ENCODE data around the gene GPC3. TPM values are rescaled to one million over a fixed set of nuclear protein-coding genes. Genes with fewer than 3 reads are reported as not detected.

Gene GPC3
- total RNA-seq, 1 donor from 2014 or later: 1,039 TPM

DNA sequence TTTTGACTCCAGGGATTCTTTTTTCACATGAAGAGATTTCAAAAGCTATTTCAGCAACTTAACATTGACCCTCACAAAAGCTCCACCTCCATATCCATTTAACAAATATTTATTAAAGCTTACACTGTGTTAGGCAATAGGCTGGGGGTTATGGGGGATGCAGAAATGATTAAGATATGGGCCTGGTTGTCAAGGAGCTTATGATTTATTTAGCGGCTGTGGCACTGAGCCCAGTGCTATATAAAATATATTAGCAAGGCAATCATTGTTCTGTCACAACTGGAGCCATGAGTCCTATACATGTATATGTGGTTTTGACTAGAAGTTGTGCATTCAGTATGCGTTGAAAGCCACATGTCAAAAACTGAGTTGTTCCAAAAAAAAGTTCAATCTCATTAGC, 131.1 kb downstream of the GPC3 start:
- Mint-ChIP-seq H3K4me3 (no peak overlapping the region), H3K4me1 (no peaks in the 10 kb centered on the region), H3K27me3 (ENCODE audit: insufficient read depth, low read depth) (no peaks in the 10 kb centered on the region), H3K36me3 (no peaks in the 10 kb centered on the region), H3K27ac (no peak overlapping the region), H3K9me3 (no peaks in the 10 kb centered on the region)
- H3F3A ChIP-seq (ENCODE audit: low read depth): no peaks in the 10 kb centered on the region
- H3K79me2 ChIP-seq (ENCODE audit: low read depth): peaks cover 31% of the 10 kb centered on the region
- H3K4me3 ChIP-seq: no peak overlapping the region
- peaks cover 11% of the 10 kb centered on the region for H4K20me1 ChIP-seq (ENCODE audit: low read depth)
- H3K9ac ChIP-seq: no peak overlapping the region
- no peak overlapping the region for H3K4me2 ChIP-seq
- H3K27me3 ChIP-seq: no peaks in the 10 kb centered on the region
- H3K36me3 ChIP-seq: no peaks in the 10 kb centered on the region
- H3K9me3 ChIP-seq (ENCODE audit: low read depth): no peaks in the 10 kb centered on the region
- H2AFZ ChIP-seq (replicated peaks): no peak overlapping the region
- TF ChIP-seq EZH2phosphoT487 (IDR thresholded peaks at IDR 0.05) (no peak), EZH2 (IDR thresholded peaks at IDR 0.05) (no peak)
- TF ChIP-seq, protein P1, sequence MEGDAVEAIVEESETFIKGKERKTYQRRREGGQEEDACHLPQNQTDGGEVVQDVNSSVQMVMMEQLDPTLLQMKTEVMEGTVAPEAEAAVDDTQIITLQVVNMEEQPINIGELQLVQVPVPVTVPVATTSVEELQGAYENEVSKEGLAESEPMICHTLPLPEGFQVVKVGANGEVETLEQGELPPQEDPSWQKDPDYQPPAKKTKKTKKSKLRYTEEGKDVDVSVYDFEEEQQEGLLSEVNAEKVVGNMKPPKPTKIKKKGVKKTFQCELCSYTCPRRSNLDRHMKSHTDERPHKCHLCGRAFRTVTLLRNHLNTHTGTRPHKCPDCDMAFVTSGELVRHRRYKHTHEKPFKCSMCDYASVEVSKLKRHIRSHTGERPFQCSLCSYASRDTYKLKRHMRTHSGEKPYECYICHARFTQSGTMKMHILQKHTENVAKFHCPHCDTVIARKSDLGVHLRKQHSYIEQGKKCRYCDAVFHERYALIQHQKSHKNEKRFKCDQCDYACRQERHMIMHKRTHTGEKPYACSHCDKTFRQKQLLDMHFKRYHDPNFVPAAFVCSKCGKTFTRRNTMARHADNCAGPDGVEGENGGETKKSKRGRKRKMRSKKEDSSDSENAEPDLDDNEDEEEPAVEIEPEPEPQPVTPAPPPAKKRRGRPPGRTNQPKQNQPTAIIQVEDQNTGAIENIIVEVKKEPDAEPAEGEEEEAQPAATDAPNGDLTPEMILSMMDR (IDR thresholded peaks at IDR 0.05): no peak
- H3K4me1 ChIP-seq: peaks cover 4% of the 10 kb centered on the region
- DNase-seq (ENCODE audit: low spot score): no peak
- no peak overlapping the region for H3K27ac ChIP-seq

DNA sequence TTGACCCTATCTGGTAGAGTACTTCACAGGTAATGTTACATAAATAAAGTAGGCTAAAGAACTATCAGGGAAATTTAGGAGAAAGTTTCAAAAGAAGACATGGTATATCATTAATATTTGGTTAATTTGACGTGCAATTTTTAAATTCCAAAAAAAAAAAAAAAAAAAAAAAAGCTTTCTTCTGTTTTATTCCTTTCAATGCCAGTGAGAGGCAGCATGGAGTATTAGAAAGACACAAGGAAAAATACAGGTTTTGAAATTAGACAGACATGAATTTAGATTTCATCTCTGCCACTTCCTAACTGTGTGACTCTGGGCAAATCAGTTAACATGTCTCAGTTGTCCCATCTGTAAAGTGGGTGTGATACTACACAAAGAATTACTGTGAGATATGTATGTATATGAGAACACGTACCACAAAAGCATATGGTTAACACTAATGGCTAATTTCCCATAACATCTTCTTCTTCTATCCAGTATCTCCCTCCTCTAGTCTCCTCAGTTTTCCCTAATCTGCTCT, 132.5 kb downstream of the GPC3 start:
- no peak overlapping the region for H3K9ac ChIP-seq
- TF ChIP-seq, protein P1 (IDR thresholded peaks at IDR 0.05): no peak
- TF ChIP-seq EZH2 (IDR thresholded peaks at IDR 0.05) (no peak), EZH2phosphoT487 (IDR thresholded peaks at IDR 0.05) (no peak)
- no peaks in the 10 kb centered on the region for H3K27me3 ChIP-seq
- H3F3A ChIP-seq (ENCODE audit: low read depth): no peaks in the 10 kb centered on the region
- Mint-ChIP-seq H3K9me3 (no peaks in the 10 kb centered on the region), H3K4me1 (peaks cover 7% of the 10 kb centered on the region), H3K36me3 (no peaks in the 10 kb centered on the region), H3K4me3 (no peak overlapping the region), H3K27me3 (ENCODE audit: insufficient read depth, low read depth) (no peaks in the 10 kb centered on the region), H3K27ac (no peak overlapping the region)
- DNase-seq (ENCODE audit: low spot score): no peak
- no peak overlapping the region for H3K4me2 ChIP-seq
- peaks cover 8% of the 10 kb centered on the region for H4K20me1 ChIP-seq (ENCODE audit: low read depth)
- H3K27ac ChIP-seq: no peak overlapping the region
- no peaks in the 10 kb centered on the region for H3K36me3 ChIP-seq
- H2AFZ ChIP-seq (replicated peaks): no peak overlapping the region
- peaks cover 40% of the 10 kb centered on the region for H3K79me2 ChIP-seq (ENCODE audit: low read depth)
- peaks cover 7% of the 10 kb centered on the region for H3K4me1 ChIP-seq
- H3K9me3 ChIP-seq (ENCODE audit: low read depth): no peaks in the 10 kb centered on the region
- H3K4me3 ChIP-seq: no peak overlapping the region

DNA sequence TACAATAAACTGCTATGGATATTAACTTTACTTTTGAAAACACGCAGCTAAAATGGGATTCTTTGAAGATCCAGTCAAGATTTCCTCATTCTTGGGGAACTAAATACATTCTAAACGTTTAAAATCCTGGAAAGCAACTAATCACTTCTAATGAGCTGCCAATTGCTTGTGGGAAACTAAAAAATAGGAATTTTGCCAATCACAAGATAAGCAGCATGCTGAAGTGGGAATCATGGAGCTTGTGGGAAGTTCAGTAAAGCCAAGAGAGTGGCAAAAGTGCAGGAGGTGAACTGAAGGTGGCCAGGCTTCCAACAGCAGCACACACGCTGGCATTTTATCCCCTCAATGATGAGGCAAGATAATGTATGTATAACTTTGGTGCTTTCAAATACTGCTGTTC, 133.0 kb downstream of the GPC3 start:
- no peaks in the 10 kb centered on the region for H3K36me3 ChIP-seq
- TF ChIP-seq, protein P1 (IDR thresholded peaks at IDR 0.05): no peak
- TF ChIP-seq EZH2 (IDR thresholded peaks at IDR 0.05): no peak
- TF ChIP-seq EZH2phosphoT487 (IDR thresholded peaks at IDR 0.05): no peak
- no peak overlapping the region for H3K27ac Mint-ChIP-seq

More for the DNA sequence above, 133.0 kb downstream of the GPC3 start:
- Mint-ChIP-seq H3K36me3 (no peaks in the 10 kb centered on the region), H3K4me1 (peaks cover 9% of the 10 kb centered on the region), H3K9me3 (no peaks in the 10 kb centered on the region), H3K4me3 (no peak overlapping the region), H3K27me3 (ENCODE audit: insufficient read depth, low read depth) (no peaks in the 10 kb centered on the region)
- Histone ChIP-seq H3K4me2 (no peak overlapping the region), H3K9ac (no peak overlapping the region), H2AFZ (replicated peaks) (no peak overlapping the region), H4K20me1 (ENCODE audit: low read depth) (peaks cover 8% of the 10 kb centered on the region), H3F3A (ENCODE audit: low read depth) (no peaks in the 10 kb centered on the region), H3K27ac (no peak overlapping the region), H3K27me3 (no peaks in the 10 kb centered on the region), H3K9me3 (ENCODE audit: low read depth) (no peaks in the 10 kb centered on the region), H3K79me2 (ENCODE audit: low read depth) (peaks cover 45% of the 10 kb centered on the region), H3K4me3 (no peak overlapping the region), H3K4me1 (peaks cover 12% of the 10 kb centered on the region)
- no peak for DNase-seq (ENCODE audit: low spot score)
